DOHH2 (cell line): ENCODE measurements around the gene GPR4.
A peak's percentile ranks its signal among the peaks of the same experiment; 100 is the strongest.

Source experiments
- H3F3A ChIP-seq: fragments of 200-600 bp; sonication (generic), shearing (Covaris generic); 2 replicates; pipeline ENCODE4 v1.6.0; 2016; ENCODE audit warnings: antibody characterized with exemption, mild to moderate bottlenecking; ENCODE audit not compliant: control insufficient read depth, insufficient read depth
- H3K27ac ChIP-seq: fragments of 200-600 bp; sonication (generic); 2 replicates; pipeline ENCODE4 v1.5.1; 2014; ENCODE audit warnings: low read depth, mild to moderate bottlenecking, low read length, moderate library complexity
- H3K27me3 ChIP-seq: fragments of 200-600 bp; sonication (generic); 2 replicates; pipeline ENCODE4 v1.6.1; 2014; ENCODE audit warnings: mild to moderate bottlenecking, low read length, mixed read lengths; ENCODE audit not compliant: control insufficient read depth
- H3K36me3 ChIP-seq: fragments of 200-600 bp; sonication (generic); 2 replicates; pipeline ENCODE4 v1.6.1; 2014; ENCODE audit warnings: mild to moderate bottlenecking, low read length, moderate library complexity, mixed read lengths; ENCODE audit not compliant: control insufficient read depth
- H3K4me1 ChIP-seq: fragments of 200-600 bp; sonication (generic); 2 replicates; pipeline ENCODE4 v1.6.1; 2014; ENCODE audit warnings: mild to moderate bottlenecking, low read length, mixed read lengths; ENCODE audit not compliant: control insufficient read depth
- H3K4me2 ChIP-seq: fragments of 200-600 bp; sonication (generic); 2 replicates; pipeline ENCODE4 v1.6.0; 2014; ENCODE audit warnings: mild to moderate bottlenecking, low read length, moderate library complexity
- H3K4me3 ChIP-seq: fragments of 200-600 bp; sonication (generic); 2 replicates; pipeline ENCODE4 v1.5.1; 2014; ENCODE audit warnings: mild to moderate bottlenecking, low read length, mixed read lengths
- H3K79me2 ChIP-seq: fragments of 200-600 bp; sonication (generic); 2 replicates; pipeline ENCODE4 v1.6.1; 2014; ENCODE audit warnings: mild to moderate bottlenecking, low read length, mixed read lengths; ENCODE audit not compliant: control insufficient read depth
- H3K9me2 ChIP-seq: fragments of 200-600 bp; sonication (generic); replicated peaks from 2 replicates; pipeline ENCODE4 v1.6.1; 2014; ENCODE audit warnings: mild to moderate bottlenecking, low read length, mixed read lengths; ENCODE audit not compliant: control insufficient read depth
- H3K9me3 ChIP-seq: fragments of 200-600 bp; sonication (generic); 2 replicates; pipeline ENCODE4 v1.6.1; 2014; ENCODE audit warnings: antibody characterized with exemption, low read length, mixed read lengths; ENCODE audit not compliant: control insufficient read depth, insufficient read depth
- H4K20me1 ChIP-seq: fragments of 200-600 bp; sonication (generic); 2 replicates; pipeline ENCODE4 v1.6.0; 2014; ENCODE audit warnings: low read depth, mild to moderate bottlenecking, antibody characterized with exemption, low read length, moderate library complexity; ENCODE audit not compliant: control insufficient read depth, insufficient read depth
- CTCF ChIP-seq: fragments of 200-600 bp; sonication (generic); IDR thresholded peaks from one replicate; pipeline ENCODE4 v1.5.1; 2014; ENCODE audit warnings: antibody characterized with exemption, mild to moderate bottlenecking, low read depth, low read length; ENCODE audit not compliant: poor library complexity, severe bottlenecking
- EZH2phosphoT487 ChIP-seq: fragments of 200-600 bp; sonication (generic); IDR thresholded peaks from 2 replicates; pipeline ENCODE4 v1.6.1; 2017; ENCODE audit warnings: borderline replicate concordance, mild to moderate bottlenecking, antibody characterized with exemption, low read length, moderate library complexity, mixed read lengths

The GPR4 gene

DNA sequence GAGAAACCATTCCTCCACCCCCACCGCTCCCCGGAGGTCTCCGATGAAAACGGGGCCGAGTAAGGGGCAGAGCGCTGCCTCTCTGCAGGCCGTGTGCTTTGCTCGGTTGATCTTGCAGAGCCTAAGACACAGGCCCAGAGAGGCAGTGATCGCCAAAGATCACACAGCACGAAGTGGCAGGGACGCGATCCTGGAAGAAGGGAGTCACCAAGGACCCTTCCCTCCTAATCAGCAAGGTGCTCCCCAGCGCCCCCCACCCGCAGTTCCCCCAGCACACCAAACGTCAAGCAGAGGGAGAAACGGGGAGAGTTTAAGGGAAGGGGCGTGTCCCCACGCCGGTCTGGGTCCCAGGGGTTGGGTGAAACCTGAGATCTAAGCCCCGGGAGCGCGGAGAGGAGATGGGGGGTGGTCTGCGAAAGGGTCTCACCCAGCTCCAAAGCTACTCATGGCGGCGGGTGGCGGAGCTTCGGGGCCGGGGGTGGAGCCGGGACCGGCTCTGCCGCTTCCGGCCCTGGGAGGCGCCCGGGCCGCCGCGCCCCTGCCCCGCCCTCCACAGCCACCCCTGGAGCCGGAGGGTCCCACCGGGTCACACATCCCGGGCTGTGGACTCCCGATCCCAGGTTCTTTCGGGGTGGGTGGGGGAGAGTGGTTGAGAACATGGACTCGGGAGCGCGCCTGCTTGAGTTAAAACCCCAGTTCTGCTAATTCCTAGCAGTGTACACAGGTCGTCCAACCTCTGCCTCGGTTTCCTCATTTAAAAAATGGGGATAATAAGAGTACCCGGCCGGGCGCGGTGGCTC, 37.1 kb upstream of the GPR4 start, which contains the start of gene EML2:
TSS of gene EML2 (minus strand) at position 468 of the 800 bp plus-strand sequence. CDS start at position 447, 21 bp downstream.
- TF ChIP-seq EZH2phosphoT487 (no peak), CTCF (peak; percentile 91)
- Histone ChIP-seq H3K9me2 (no peaks in the 10 kb centered on the region), H3K4me1 (peaks cover 44% of the 10 kb centered on the region), H3F3A (peaks cover 21% of the 10 kb centered on the region), H3K27ac (no peak within 1 kb of the TSS), H3K4me3 (peak within 1 kb of the TSS; percentile 81), H3K36me3 (peaks cover 6% of the 10 kb centered on the region; the same call in 1 of the 2 replicates), H3K4me2 (peak within 1 kb of the TSS; percentile 96), H3K9me3 (no peaks in the 10 kb centered on the region), H4K20me1 (no peaks in the 10 kb centered on the region), H3K27me3 (peaks cover 9% of the 10 kb centered on the region), H3K79me2 (peaks cover 2% of the 10 kb centered on the region; the same call in 1 of the 2 replicates)

GRCh38 chr19:45637890-45638667, 36.1 kb upstream of the GPR4 start:
- no peak for TF ChIP-seq CTCF
- no peak for TF ChIP-seq EZH2phosphoT487
- Histone ChIP-seq H3K27me3 (no peaks in the 10 kb centered on the region; the same call in 1 of the 2 replicates), H3K36me3 (peaks cover 6% of the 10 kb centered on the region; the same call in 1 of the 2 replicates), H3K9me2 (no peaks in the 10 kb centered on the region), H3K4me3 (peak overlapping the region; percentile 81), H3K4me2 (peak overlapping the region; percentile 96), H3K9me3 (no peaks in the 10 kb centered on the region), H3K79me2 (peaks cover 2% of the 10 kb centered on the region; the same call in 1 of the 2 replicates), H3K4me1 (peaks cover 35% of the 10 kb centered on the region), H3K27ac (no peak overlapping the region), H3F3A (peaks cover 21% of the 10 kb centered on the region), H4K20me1 (no peaks in the 10 kb centered on the region)

GRCh38 chr19:45636902-45637301, 34.9 kb upstream of the GPR4 start:
- no peak overlapping the region for H3K4me2 ChIP-seq
- H3K27me3 ChIP-seq = no peaks in the 10 kb centered on the region
- H3K4me3 ChIP-seq = no peak overlapping the region
- peaks cover 11% of the 10 kb centered on the region for H3F3A ChIP-seq
- no peaks in the 10 kb centered on the region for H4K20me1 ChIP-seq
- no peaks in the 10 kb centered on the region for H3K9me2 ChIP-seq
- peaks cover 6% of the 10 kb centered on the region; the same call in 1 of the 2 replicates for H3K36me3 ChIP-seq
- H3K9me3 ChIP-seq = no peaks in the 10 kb centered on the region
- peaks cover 2% of the 10 kb centered on the region; the same call in 1 of the 2 replicates for H3K79me2 ChIP-seq
- H3K27ac ChIP-seq = no peak overlapping the region
- H3K4me1 ChIP-seq = peaks cover 30% of the 10 kb centered on the region
- no peak for TF ChIP-seq EZH2phosphoT487
- no peak for TF ChIP-seq CTCF
